Neuronal stem cell (in vitro differentiated cells): ENCODE measurements around the gene TBXAS1.

ENCODE experiments used
- DNase-seq: peaks from one replicate; pipeline ENCODE4 v3.0.0-alpha.2; 2013; ENCODE audit warnings: low spot score
- H2AFZ ChIP-seq: one replicate; pipeline ENCODE4 v1.6.1; 2013; ENCODE audit warnings: mild to moderate bottlenecking, low read length, inconsistent platforms
- H2AK5ac ChIP-seq: 2 replicates; pipeline ENCODE4 v1.6.1; 2013; ENCODE audit warnings: low read depth, mild to moderate bottlenecking, inconsistent platforms, low read length, moderate library complexity, mixed read lengths
- H2BK120ac ChIP-seq: 2 replicates; pipeline ENCODE4 v1.6.1; 2013; ENCODE audit warnings: low read depth, mild to moderate bottlenecking, inconsistent platforms, low read length, moderate library complexity, mixed read lengths
- H2BK12ac ChIP-seq: one replicate; pipeline ENCODE4 v1.6.1; 2013; ENCODE audit warnings: low read length, inconsistent platforms
- H2BK15ac ChIP-seq: 2 replicates; pipeline ENCODE4 v1.6.1; 2013; ENCODE audit warnings: mild to moderate bottlenecking, low read length, inconsistent platforms, mixed read lengths
- H2BK5ac ChIP-seq: one replicate; pipeline ENCODE4 v1.6.1; 2013; ENCODE audit warnings: inconsistent platforms, mild to moderate bottlenecking, low read length, moderate library complexity
- H3K14ac ChIP-seq: one replicate; pipeline ENCODE4 v1.6.1; 2013; ENCODE audit warnings: low read length, inconsistent platforms
- H3K18ac ChIP-seq: 2 replicates; pipeline ENCODE4 v1.6.1; 2013; ENCODE audit warnings: low read length, inconsistent platforms
- H3K23ac ChIP-seq: 2 replicates; pipeline ENCODE4 v1.6.1; 2013; ENCODE audit warnings: low read depth, mild to moderate bottlenecking, mixed read lengths, low read length, inconsistent platforms; ENCODE audit not compliant: poor library complexity
- H3K27ac ChIP-seq: replicated peaks from 3 replicates; pipeline ENCODE4 v1.5.1; 2013; ENCODE audit warnings: low read length, inconsistent platforms
- H3K27me3 ChIP-seq, 3 experiments: 2 replicates each; pipeline ENCODE4 v1.6.1; 2013; ENCODE audit warnings: low read length in 3 of 3, mild to moderate bottlenecking in 2 of 3, inconsistent platforms in 1 of 3, low read depth in 1 of 3, mixed read lengths in 1 of 3, moderate library complexity in 1 of 3; ENCODE audit not compliant: control insufficient read depth in 3 of 3, insufficient read depth in 3 of 3
- H3K36me3 ChIP-seq, 2 donors: replicated peaks in 1 of 2; 2 replicates each; pipeline ENCODE4 v1.6.1; 2013; ENCODE audit warnings: low read length in 2 of 2; ENCODE audit not compliant: control insufficient read depth in 2 of 2, insufficient read depth in 2 of 2
- H3K4ac ChIP-seq: 2 replicates; pipeline ENCODE4 v1.6.1; 2013; ENCODE audit warnings: inconsistent platforms, mild to moderate bottlenecking, low read length, moderate library complexity
- H3K4me1 ChIP-seq, 2 donors: 1 replicate in 1 of 2; 2 replicates in 1 of 2; pipeline ENCODE4 v1.6.1; 2013; ENCODE audit warnings: low read length in 2 of 2, low read depth in 1 of 2; ENCODE audit not compliant: control insufficient read depth in 2 of 2, insufficient read depth in 1 of 2
- H3K4me2 ChIP-seq: one replicate; pipeline ENCODE4 v1.6.1; 2013; ENCODE audit warnings: mild to moderate bottlenecking, low read length, inconsistent platforms; ENCODE audit not compliant: insufficient read depth, poor library complexity, severe bottlenecking
- H3K4me3 ChIP-seq, 2 donors: 2 replicates each; pipeline ENCODE4 v1.5.1; 2013; ENCODE audit warnings: low read length in 2 of 2, mild to moderate bottlenecking in 2 of 2, inconsistent platforms in 1 of 2, moderate library complexity in 1 of 2
- H3K79me1 ChIP-seq: one replicate; pipeline ENCODE4 v1.6.1; 2013; ENCODE audit warnings: low read depth, mild to moderate bottlenecking, inconsistent platforms, low read length, moderate library complexity
- H3K9ac ChIP-seq: one replicate; pipeline ENCODE4 v1.6.1; 2013; ENCODE audit warnings: mild to moderate bottlenecking, low read depth, low read length, inconsistent platforms; ENCODE audit not compliant: poor library complexity
- H3K9me3 ChIP-seq, 2 donors: replicated peaks in 1 of 2; 2 replicates each; pipeline versions ENCODE3 to v1.6.1; 2013; ENCODE audit warnings: low read length in 2 of 2, mild to moderate bottlenecking in 2 of 2, inconsistent platforms in 1 of 2, low read depth in 1 of 2, mixed read lengths in 1 of 2, moderate library complexity in 1 of 2; ENCODE audit not compliant: control insufficient read depth in 2 of 2, insufficient read depth in 1 of 2
- H4K8ac ChIP-seq: one replicate; pipeline ENCODE4 v1.6.1; 2013; ENCODE audit warnings: low read depth, mild to moderate bottlenecking, inconsistent platforms, low read length, moderate library complexity
- H4K91ac ChIP-seq: one replicate; pipeline ENCODE4 v1.6.1; 2013; ENCODE audit warnings: low read length, low read depth, mild to moderate bottlenecking, inconsistent platforms; ENCODE audit not compliant: poor library complexity
- WGBS, 2 donors: extraction: QIAGEN DNeasy Blood & Tissue Kit; methylation state at CpG; one replicate each; pipeline ENCODE4 v1.1.7; 2013; ENCODE audit warnings: missing lambda C conversion rate in 2 of 2, mixed read lengths in 1 of 2; ENCODE audit not compliant: insufficient read length in 2 of 2, insufficient replicate concordance in 1 of 2; ENCODE audit errors: extremely low coverage in 2 of 2; 5-methylcytosine and 5-hydroxymethylcytosine counted together

The TBXAS1 gene

GRCh38 chr7:139846297-139846696, 17.2 kb downstream of the TBXAS1 start:
- Histone ChIP-seq H3K4me2 (no peak overlapping the region), H3K27me3 (peaks cover 0 to 6% (median 0%) of the 10 kb centered on the region in 3 experiments), H2AFZ (no peak overlapping the region), H2BK12ac (no peak overlapping the region), H2AK5ac (no peak overlapping the region), H4K91ac (no peak overlapping the region), H3K4ac (no peak overlapping the region), H3K4me3 (no peak overlapping the region), H3K79me1 (no peaks in the 10 kb centered on the region), H3K9ac (no peak overlapping the region), H2BK120ac (no peak overlapping the region), H3K9me3 (peaks cover 0 to 2% of the 10 kb centered on the region in 2 donors), H3K23ac (no peak overlapping the region), H3K18ac (no peak overlapping the region), H2BK5ac (no peak overlapping the region), H4K8ac (no peak overlapping the region), H3K14ac (no peak overlapping the region), H3K27ac (no peak overlapping the region), H3K4me1 (no peaks in the 10 kb centered on the region), H2BK15ac (no peak overlapping the region), H3K36me3 (no peaks in the 10 kb centered on the region)
- no peak for DNase-seq
- WGBS, 2 donors: no CpG with 5 or more reads among the region's 4 CpGs

GRCh38 chr7:139848274-139848673, 19.2 kb downstream of the TBXAS1 start:
- no peak overlapping the region for H3K23ac ChIP-seq
- H3K36me3 ChIP-seq: no peaks in the 10 kb centered on the region
- H4K91ac ChIP-seq: no peak overlapping the region
- H2BK5ac ChIP-seq: no peak overlapping the region
- H2BK12ac ChIP-seq: no peak overlapping the region
- H3K9me3 ChIP-seq: peaks cover 0 to 2% of the 10 kb centered on the region in 2 donors
- WGBS, 2 donors: no CpG with 5 or more reads among the region's 2 CpGs
- no peak for DNase-seq
- no peak overlapping the region for H3K9ac ChIP-seq
- H4K8ac ChIP-seq: no peak overlapping the region
- H3K4ac ChIP-seq: no peak overlapping the region
- peaks cover 0 to 8% (median 0%) of the 10 kb centered on the region in 3 experiments for H3K27me3 ChIP-seq
- H3K4me2 ChIP-seq: no peak overlapping the region
- no peaks in the 10 kb centered on the region for H3K4me1 ChIP-seq
- H2BK120ac ChIP-seq: no peak overlapping the region
- H2AFZ ChIP-seq: no peak overlapping the region
- H3K14ac ChIP-seq: no peak overlapping the region
- H3K79me1 ChIP-seq: no peaks in the 10 kb centered on the region
- H3K4me3 ChIP-seq: no peak overlapping the region
- H2BK15ac ChIP-seq: no peak overlapping the region
- no peak overlapping the region for H3K27ac ChIP-seq
- no peak overlapping the region for H2AK5ac ChIP-seq
- no peak overlapping the region for H3K18ac ChIP-seq

GRCh38 chr7:139850906-139851305, 21.8 kb downstream of the TBXAS1 start:
- Histone ChIP-seq H3K4me3 (no peak overlapping the region), H3K14ac (no peak overlapping the region), H3K4me2 (no peak overlapping the region), H4K91ac (no peak overlapping the region), H3K79me1 (no peaks in the 10 kb centered on the region), H4K8ac (no peak overlapping the region), H3K4me1 (no peaks in the 10 kb centered on the region), H2BK15ac (no peak overlapping the region), H3K27ac (no peak overlapping the region), H3K18ac (no peak overlapping the region), H3K23ac (no peak overlapping the region), H2AFZ (no peak overlapping the region), H3K27me3 (peaks cover 0 to 8% (median 0%) of the 10 kb centered on the region in 3 experiments), H3K36me3 (no peaks in the 10 kb centered on the region), H2BK12ac (no peak overlapping the region), H3K9ac (no peak overlapping the region), H3K4ac (no peak overlapping the region), H2BK5ac (no peak overlapping the region), H2BK120ac (no peak overlapping the region), H3K9me3 (peaks cover 0 to 2% of the 10 kb centered on the region in 2 donors), H2AK5ac (no peak overlapping the region)
- WGBS, 2 donors: no CpG with 5 or more reads among the region's 3 CpGs
- DNase-seq: no peak

GRCh38 chr7:139851770-139852481, 22.9 kb downstream of the TBXAS1 start:
- no peak overlapping the region for H2BK12ac ChIP-seq
- H2BK15ac ChIP-seq: no peak overlapping the region
- H3K27me3 ChIP-seq: peaks cover 0 to 8% (median 0%) of the 10 kb centered on the region in 3 experiments
- H3K4ac ChIP-seq: no peak overlapping the region
- no CpG with 5 or more reads among the region's 4 CpGs for WGBS, 2 donors
- H3K27ac ChIP-seq: no peak overlapping the region
- H3K18ac ChIP-seq: no peak overlapping the region
- H2BK5ac ChIP-seq: no peak overlapping the region
- H4K8ac ChIP-seq: no peak overlapping the region
- H3K36me3 ChIP-seq: no peaks in the 10 kb centered on the region
- H3K9me3 ChIP-seq: peaks cover 0 to 2% of the 10 kb centered on the region in 2 donors
- no peak overlapping the region for H3K23ac ChIP-seq
- no peak overlapping the region for H2BK120ac ChIP-seq
- H2AFZ ChIP-seq: no peak overlapping the region
- H3K4me3 ChIP-seq: no peak overlapping the region
- H3K14ac ChIP-seq: no peak overlapping the region
- no peaks in the 10 kb centered on the region for H3K4me1 ChIP-seq
- no peak overlapping the region for H4K91ac ChIP-seq
- H3K79me1 ChIP-seq: no peaks in the 10 kb centered on the region
- no peak overlapping the region for H3K4me2 ChIP-seq
- DNase-seq: no peak
- no peak overlapping the region for H3K9ac ChIP-seq
- H2AK5ac ChIP-seq: no peak overlapping the region
